Fibroblast of lung (primary cell): ENCODE results near the gene YPEL4.

ENCODE experiments used
- EZH2 ChIP-seq: IDR thresholded peaks from 2 replicates; pipeline ENCODE4 v1.5.1; 2012; ENCODE audit warnings: low read length, control low read depth, mild to moderate bottlenecking; ENCODE audit errors: missing control alignments
- TF ChIP-seq, protein P1 (sequence below), 2 donors: IDR thresholded peaks in 1 of 2; conservative IDR thresholded peaks in 1 of 2; 1 replicate in 1 of 2; 2 replicates in 1 of 2; pipeline ENCODE4 v1.5.1; 2011 to 2012; ENCODE audit warnings: low read length in 2 of 2, control low read depth in 1 of 2, inconsistent platforms in 1 of 2, low read depth in 1 of 2, mild to moderate bottlenecking in 1 of 2

DNA sequence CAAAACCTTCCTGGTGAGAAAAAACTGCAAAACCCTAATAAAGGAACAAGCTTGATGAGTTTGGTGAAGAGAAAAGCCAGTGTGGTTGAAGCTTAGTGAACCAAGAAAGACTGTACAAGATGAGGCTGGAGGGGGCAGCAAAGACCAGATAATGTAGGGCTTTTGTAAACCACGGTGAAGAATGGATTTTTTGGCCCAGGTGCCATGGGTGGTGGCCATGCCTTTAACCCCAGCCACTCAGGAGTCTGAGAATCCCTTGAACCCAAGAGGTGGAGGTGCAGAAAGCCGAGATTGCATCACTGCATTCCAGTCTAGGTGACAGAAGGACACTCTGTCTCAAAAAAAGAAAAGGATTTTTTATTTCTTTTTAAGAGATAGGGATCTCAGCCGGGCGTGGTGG, 13.2 kb upstream of the YPEL4 start:
- TF ChIP-seq, protein P1, sequence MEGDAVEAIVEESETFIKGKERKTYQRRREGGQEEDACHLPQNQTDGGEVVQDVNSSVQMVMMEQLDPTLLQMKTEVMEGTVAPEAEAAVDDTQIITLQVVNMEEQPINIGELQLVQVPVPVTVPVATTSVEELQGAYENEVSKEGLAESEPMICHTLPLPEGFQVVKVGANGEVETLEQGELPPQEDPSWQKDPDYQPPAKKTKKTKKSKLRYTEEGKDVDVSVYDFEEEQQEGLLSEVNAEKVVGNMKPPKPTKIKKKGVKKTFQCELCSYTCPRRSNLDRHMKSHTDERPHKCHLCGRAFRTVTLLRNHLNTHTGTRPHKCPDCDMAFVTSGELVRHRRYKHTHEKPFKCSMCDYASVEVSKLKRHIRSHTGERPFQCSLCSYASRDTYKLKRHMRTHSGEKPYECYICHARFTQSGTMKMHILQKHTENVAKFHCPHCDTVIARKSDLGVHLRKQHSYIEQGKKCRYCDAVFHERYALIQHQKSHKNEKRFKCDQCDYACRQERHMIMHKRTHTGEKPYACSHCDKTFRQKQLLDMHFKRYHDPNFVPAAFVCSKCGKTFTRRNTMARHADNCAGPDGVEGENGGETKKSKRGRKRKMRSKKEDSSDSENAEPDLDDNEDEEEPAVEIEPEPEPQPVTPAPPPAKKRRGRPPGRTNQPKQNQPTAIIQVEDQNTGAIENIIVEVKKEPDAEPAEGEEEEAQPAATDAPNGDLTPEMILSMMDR (conservative IDR thresholded peaks at IDR 0.05 in 1 of 2, IDR thresholded peaks at IDR 0.05 in 1 of 2; ENCODE audit: low read depth in 1 of 2, low read length in 2 of 2) = no peak
- TF ChIP-seq EZH2 = no peak
